Sigmoid colon (tissue), 7 donors: Measurements from ENCODE around the gene HUWE1. TPM values are rescaled to one million over a fixed set of nuclear protein-coding genes. Genes with fewer than 3 reads are reported as not detected.

ENCODE experiments used
- DNase-seq: peaks from one replicate; pipeline ENCODE4 v3.0.0-alpha.2; 2019
- H3K27ac ChIP-seq, 4 donors: fragments of 200-600 bp; sonication (generic); one replicate each; pipeline ENCODE4 v1.5.1; 2016 to 2019; ENCODE audit warnings: mild to moderate bottlenecking in 1 of 4
- H3K27me3 ChIP-seq, 3 donors: fragments of 200-600 bp; sonication (generic); one replicate each; pipeline ENCODE4 v1.5.1; 2019; ENCODE audit warnings: mild to moderate bottlenecking in 1 of 3
- H3K36me3 ChIP-seq, 4 donors: fragments of 200-600 bp; sonication (generic); one replicate each; pipeline ENCODE4 v1.5.1; 2016 to 2019
- H3K4me1 ChIP-seq, 4 donors: fragments of 200-600 bp; sonication (generic); one replicate each; pipeline ENCODE4 v1.5.1; 2017 to 2019
- H3K4me3 ChIP-seq, 4 donors: fragments of 200-600 bp; sonication (generic); one replicate each; pipeline ENCODE4 v1.5.1; 2017 to 2019; ENCODE audit warnings: mild to moderate bottlenecking in 2 of 4, moderate library complexity in 1 of 4
- H3K9me3 ChIP-seq, 4 donors: fragments of 200-600 bp in 3 of 4; sonication (generic) in 3 of 4; one replicate each; pipeline versions ENCODE4 v1.5.1 to v1.6.1; 2013 to 2019
- EP300 ChIP-seq, 4 donors: sonication (generic); formaldehyde crosslinking; IDR thresholded peaks; one replicate each; pipeline ENCODE4 v1.6.1; 2017; ENCODE audit warnings: antibody characterized with exemption in 4 of 4
- POLR2A ChIP-seq, 2 donors: fragments of 450-650 bp; IDR thresholded peaks; one replicate each; pipeline ENCODE4 v1.6.1; 2016; ENCODE audit warnings: antibody characterized with exemption in 2 of 2, mild to moderate bottlenecking in 2 of 2, moderate library complexity in 2 of 2
- POLR2AphosphoS5 ChIP-seq, 4 donors: sonication (generic); formaldehyde crosslinking; IDR thresholded peaks; one replicate each; pipeline ENCODE4 v1.6.1; 2017; ENCODE audit warnings: antibody characterized with exemption in 4 of 4
- WGBS, 2 donors: extraction: QIAGEN DNeasy Blood & Tissue Kit; methylation state at CpG; one replicate each; pipeline ENCODE4 v1.1.7; 2013; 5-methylcytosine and 5-hydroxymethylcytosine counted together
- intact Hi-C: fragments of 100-400 bp; cut with DNase I; formaldehyde crosslinking; loops from one replicate; pipeline ENCODE4 v1.15.1; 2023
- polyA plus RNA-seq, 3 donors: library from polyadenylated mRNA; stranded (reverse); fragments of 200-250 nt; gene quantifications; one replicate each; pipeline ENCODE4 v1.2.3, GENCODE V29; 2013
- total RNA-seq, 4 donors: library from RNA; depleted of rRNA; stranded (reverse); fragments of >200 nt; gene quantifications; one replicate each; pipeline ENCODE4 v1.1.0, GENCODE V29; 2016
- TF ChIP-seq, protein P1 (sequence below), 4 experiments: fragments of 450-650 bp in 3 of 4; fragments of 200-600 bp in 1 of 4; IDR thresholded peaks; one replicate each; pipeline ENCODE4 v1.5.1; 2016 to 2019; ENCODE audit warnings: antibody characterized with exemption in 4 of 4, mild to moderate bottlenecking in 3 of 4, moderate library complexity in 2 of 4
- donor health status: healthy with polysubstance abuse.
- donor health status: Bipolar disorder and iron deficiency.
- donor health status: healthy.

HUWE1 gene
- total and polyA plus RNA-seq, 7 donors, result 12.3 to 103 (median 75.3) TPM

DNA sequence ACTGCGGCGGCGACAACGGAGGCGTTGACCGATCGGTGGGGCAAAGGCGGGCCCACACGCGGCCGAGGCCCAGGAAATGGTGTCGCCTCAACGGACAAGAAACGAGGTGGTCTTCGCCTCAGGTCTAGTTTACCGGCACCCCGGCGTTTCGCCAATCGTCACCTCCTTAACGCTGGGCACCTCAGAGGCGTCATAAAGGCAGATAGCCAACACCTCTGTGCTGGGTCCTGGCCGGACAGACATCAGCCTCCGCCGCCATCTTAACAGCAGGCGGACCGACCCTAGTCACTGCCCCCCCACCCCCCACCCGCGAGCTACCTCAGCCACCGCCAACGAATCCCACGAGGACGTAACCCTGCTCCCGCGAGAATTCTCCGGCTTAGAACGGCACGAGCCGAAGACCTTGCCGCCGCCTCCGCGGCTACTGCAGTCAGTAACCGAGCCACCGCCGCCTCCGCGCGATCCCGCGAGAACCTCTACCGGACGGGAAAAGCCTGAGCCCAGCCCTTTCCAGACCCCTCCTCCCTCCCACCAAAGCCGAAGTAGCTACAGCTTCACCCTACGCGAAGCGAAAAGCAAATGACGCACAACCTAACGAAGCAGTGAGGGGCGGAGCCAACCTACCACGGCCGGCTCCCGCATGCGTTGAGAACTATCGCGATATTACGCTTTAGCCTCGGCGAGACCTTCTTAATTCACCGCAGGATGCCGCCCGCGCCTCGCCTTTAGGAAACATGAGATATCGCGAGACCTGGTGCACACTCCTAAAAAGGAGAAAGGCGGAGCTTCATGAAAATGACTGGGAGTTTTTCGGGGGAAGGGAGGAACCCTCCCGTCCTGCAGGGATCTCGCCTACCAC, 2.7 kb downstream of the HUWE1 start:
- intact Hi-C loops, result loop anchor here (5.0 to 10.0 kb wide), 3 partner anchors 851 to 1481 kb away; partner anchors contain the start of genes APEX2 and GNL3L
- no peaks in the 10 kb centered on the region for H3K27me3 ChIP-seq
- H3K4me1 ChIP-seq, result peaks cover 0 to 22% (median 9%) of the 10 kb centered on the region in 4 donors
- peak overlapping the region; percentile 89 to 92 (median 89) for H3K27ac ChIP-seq
- 0% methylated on average over 80 of the region's 80 CpGs for WGBS, 2 donors
- peaks cover 0 to 13% (median 0%) of the 10 kb centered on the region in 4 donors for H3K36me3 ChIP-seq
- H3K9me3 ChIP-seq, result no peaks in the 10 kb centered on the region
- DNase-seq, result peak; percentile 98
- H3K4me3 ChIP-seq, result peak overlapping the region; percentile 48 to 69 (median 62)
- TF ChIP-seq, protein P1, sequence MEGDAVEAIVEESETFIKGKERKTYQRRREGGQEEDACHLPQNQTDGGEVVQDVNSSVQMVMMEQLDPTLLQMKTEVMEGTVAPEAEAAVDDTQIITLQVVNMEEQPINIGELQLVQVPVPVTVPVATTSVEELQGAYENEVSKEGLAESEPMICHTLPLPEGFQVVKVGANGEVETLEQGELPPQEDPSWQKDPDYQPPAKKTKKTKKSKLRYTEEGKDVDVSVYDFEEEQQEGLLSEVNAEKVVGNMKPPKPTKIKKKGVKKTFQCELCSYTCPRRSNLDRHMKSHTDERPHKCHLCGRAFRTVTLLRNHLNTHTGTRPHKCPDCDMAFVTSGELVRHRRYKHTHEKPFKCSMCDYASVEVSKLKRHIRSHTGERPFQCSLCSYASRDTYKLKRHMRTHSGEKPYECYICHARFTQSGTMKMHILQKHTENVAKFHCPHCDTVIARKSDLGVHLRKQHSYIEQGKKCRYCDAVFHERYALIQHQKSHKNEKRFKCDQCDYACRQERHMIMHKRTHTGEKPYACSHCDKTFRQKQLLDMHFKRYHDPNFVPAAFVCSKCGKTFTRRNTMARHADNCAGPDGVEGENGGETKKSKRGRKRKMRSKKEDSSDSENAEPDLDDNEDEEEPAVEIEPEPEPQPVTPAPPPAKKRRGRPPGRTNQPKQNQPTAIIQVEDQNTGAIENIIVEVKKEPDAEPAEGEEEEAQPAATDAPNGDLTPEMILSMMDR (IDR thresholded peaks at IDR 0.05), result no peak
- TF ChIP-seq EP300 (IDR thresholded peaks at IDR 0.05) (no peak), POLR2AphosphoS5 (IDR thresholded peaks at IDR 0.05) (peak; percentile 71 to 85 (median 76)), POLR2A (IDR thresholded peaks at IDR 0.05) (peak; percentile 42 to 50)

DNA sequence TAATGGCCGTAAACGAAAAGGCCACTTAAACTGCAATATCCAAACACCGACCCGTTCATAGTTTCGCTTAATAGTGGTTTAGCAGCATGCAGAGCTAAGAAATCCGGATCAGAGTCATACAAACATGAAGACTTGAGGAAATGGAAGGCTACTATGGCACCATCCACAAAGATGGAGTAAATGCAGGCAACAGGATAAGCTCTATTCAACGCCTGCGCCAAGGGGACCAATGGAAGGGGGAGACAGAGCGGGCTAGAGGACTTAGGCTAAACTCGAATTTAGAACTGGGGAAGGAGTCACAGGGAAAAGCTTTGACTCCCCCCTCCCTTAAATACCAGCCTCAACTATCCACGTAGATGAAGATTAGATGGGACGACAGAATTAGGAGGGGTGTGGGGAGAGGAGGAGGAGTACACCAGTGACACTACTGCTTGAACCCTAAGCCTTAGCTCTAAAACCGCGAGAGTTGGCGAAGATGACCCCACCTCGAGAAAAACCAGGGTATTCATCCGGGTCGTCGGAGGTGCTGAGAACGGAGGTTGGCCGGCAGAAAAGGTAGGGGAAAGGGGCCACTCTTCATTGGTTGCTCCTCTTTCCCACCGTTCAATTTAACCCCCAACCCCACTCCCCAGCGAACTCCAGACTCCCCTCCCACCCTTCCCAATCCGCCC, 3.5 kb downstream of the HUWE1 start:
- Histone ChIP-seq H3K4me1 (peaks cover 0 to 22% (median 9%) of the 10 kb centered on the region in 4 donors), H3K9me3 (no peaks in the 10 kb centered on the region), H3K36me3 (peaks cover 0 to 16% (median 0%) of the 10 kb centered on the region in 4 donors), H3K27ac (peak overlapping the region; percentile 89 to 92 (median 89)), H3K4me3 (peak overlapping the region; percentile 48 to 65 (median 62)), H3K27me3 (no peaks in the 10 kb centered on the region)
- TF ChIP-seq POLR2AphosphoS5 (IDR thresholded peaks at IDR 0.05), result peak in 1 of 4 donors; percentile 63
- TF ChIP-seq EP300 (IDR thresholded peaks at IDR 0.05), result no peak
- no peak for TF ChIP-seq POLR2A (IDR thresholded peaks at IDR 0.05)
- TF ChIP-seq, protein P1 (IDR thresholded peaks at IDR 0.05), result no peak
- 1 to 2% methylated on average over 24 of the region's 24 CpGs for WGBS, 2 donors
- peak; percentile 65 for DNase-seq
- intact Hi-C loops, result loop anchor here (5.0 to 10.0 kb wide), 3 partner anchors 852 to 1482 kb away; partner anchors contain the start of genes APEX2 and GNL3L

- Histone ChIP-seq H3K4me3 (no peak overlapping the region), H3K36me3 (peaks cover 0 to 16% (median 0%) of the 10 kb centered on the region in 4 donors), H3K27me3 (no peaks in the 10 kb centered on the region), H3K9me3 (no peaks in the 10 kb centered on the region), H3K27ac (no peak overlapping the region), H3K4me1 (peaks cover 0 to 22% (median 9%) of the 10 kb centered on the region in 4 donors)
- WGBS, 2 donors, result 50 to 65% methylated on average over 3 of the region's 3 CpGs
- TF ChIP-seq POLR2AphosphoS5 (IDR thresholded peaks at IDR 0.05), result no peak
- intact Hi-C loops, result loop anchor here (5.0 to 10.0 kb wide), 3 partner anchors 853 to 1483 kb away; partner anchors contain the start of genes APEX2 and GNL3L
- DNase-seq, result no peak
These were observed 4.9 kb downstream of the HUWE1 start for GRCh38 chrX:53681661-53682060.

GRCh38 chrX:53678667-53679066, 7.9 kb downstream of the HUWE1 start:
- intact Hi-C loops, result loop anchor here (10.0 kb wide), 1 partner anchor 244 kb away; the partner anchor contains the start of gene HSD17B10
- Histone ChIP-seq H3K27me3 (no peaks in the 10 kb centered on the region), H3K36me3 (peaks cover 0 to 16% (median 2%) of the 10 kb centered on the region in 4 donors), H3K27ac (no peak overlapping the region), H3K9me3 (no peaks in the 10 kb centered on the region), H3K4me3 (no peak overlapping the region), H3K4me1 (peaks cover 0 to 17% (median 4%) of the 10 kb centered on the region in 4 donors)
- DNase-seq, result no peak
- no peak for TF ChIP-seq POLR2AphosphoS5 (IDR thresholded peaks at IDR 0.05)
- TF ChIP-seq POLR2A (IDR thresholded peaks at IDR 0.05), result no peak
- TF ChIP-seq, protein P1 (IDR thresholded peaks at IDR 0.05), result no peak
- no peak for TF ChIP-seq EP300 (IDR thresholded peaks at IDR 0.05)
